ENCODE results near the gene KCNQ5.

The KCNQ5 gene

GRCh38 chr6:72755752-72756151, 133.9 kb downstream of the KCNQ5 start:
- DNase-seq (ENCODE audit: insufficient read length, low spot score), result no peak
- no peak for FAIRE-seq

GRCh38 chr6:72757048-72757447, 135.2 kb downstream of the KCNQ5 start:
- no peak for TF ChIP-seq CTCF (IDR thresholded peaks at IDR 0.05; ENCODE audit: insufficient read depth, missing control alignments)
- no peak for DNase-seq (ENCODE audit: insufficient read length, low spot score)
- no peak for FAIRE-seq

More at GRCh38 chr6:72755752-72756151, 133.9 kb downstream of the KCNQ5 start:
- TF ChIP-seq CTCF (IDR thresholded peaks at IDR 0.05; ENCODE audit: insufficient read depth, missing control alignments), result no peak

GRCh38 chr6:72757926-72758325, 136.1 kb downstream of the KCNQ5 start:
- DNase-seq (ENCODE audit: insufficient read length, low spot score) (no peak), FAIRE-seq (no peak)
- no peak for TF ChIP-seq CTCF (IDR thresholded peaks at IDR 0.05; ENCODE audit: insufficient read depth, missing control alignments)

- FAIRE-seq (no peak), DNase-seq (ENCODE audit: insufficient read length, low spot score) (no peak)
- no peak for TF ChIP-seq CTCF (IDR thresholded peaks at IDR 0.05; ENCODE audit: insufficient read depth, missing control alignments)
These were observed 137.0 kb downstream of the KCNQ5 start for GRCh38 chr6:72758901-72759300.

GRCh38 chr6:72760114-72760793, 138.4 kb downstream of the KCNQ5 start:
- DNase-seq (ENCODE audit: insufficient read length, low spot score), result no peak
- TF ChIP-seq CTCF (IDR thresholded peaks at IDR 0.05; ENCODE audit: insufficient read depth, missing control alignments), result no peak
- no peak for FAIRE-seq

- no peak for TF ChIP-seq CTCF (IDR thresholded peaks at IDR 0.05; ENCODE audit: insufficient read depth, missing control alignments)
- FAIRE-seq, result peak; percentile 16
- DNase-seq (ENCODE audit: insufficient read length, low spot score), result no peak
These were observed 139.9 kb downstream of the KCNQ5 start for GRCh38 chr6:72761761-72762160.

- no peak for TF ChIP-seq CTCF (IDR thresholded peaks at IDR 0.05; ENCODE audit: insufficient read depth, missing control alignments)
- DNase-seq (ENCODE audit: insufficient read length, low spot score) (no peak), FAIRE-seq (no peak)
These were observed 147.7 kb downstream of the KCNQ5 start for GRCh38 chr6:72769459-72770125.

Measured in D721Med (cell line).